K562 (cell line): ENCODE data around the gene TCHP. TPM values are rescaled to one million over a fixed set of nuclear protein-coding genes. Genes with fewer than 3 reads are reported as not detected.

Experiments used
- ATAC-seq: fragments of 200-7000 bp; cut with Tn5 transposase; 3 replicates; pipeline ENCODE4 v1.9.1; 2020; ENCODE audit warnings: moderate library complexity
- BruUV-seq: library from RNA; stranded (reverse); fragments of 400-500 nt; replicated peaks from 2 replicates; lab custom pipeline; 2021; lab: Mats Ljungman, UMichigan
- CTCF ChIA-PET: fragments of 300-600 bp; formaldehyde crosslinking; extraction: SDS; loops from one replicate; lab custom pipeline; 2021; ENCODE audit warnings: low intra/inter-chr PET ratio; lab: Yijun Ruan, JAX
- POLR2A ChIA-PET: fragments of 300-600, 350-650 bp; sonication (Branson Sonifier 250); formaldehyde crosslinking; extraction: SDS; loops from one replicate; lab custom pipeline; 2021; ENCODE audit warnings: antibody characterized with exemption, inconsistent platforms; lab: Yijun Ruan, JAX
- DNase-seq, 4 experiments: peaks; one replicate each; pipeline versions ENCODE4 v3.0.0 to v3.0.0-alpha.2; 2011 to 2018; ENCODE audit warnings: low spot score in 3 of 4, mixed read lengths in 3 of 4; ENCODE audit errors: extremely low read depth in 1 of 4
- FAIRE-seq: peaks from 2 replicates; lab custom pipeline; 2011; peaks lifted over from hg19 to GRCh38; lab: Jason Lieb, UNC
- H2AFZ ChIP-seq: 2 replicates; pipeline ENCODE4 v1.6.0; 2011; ENCODE audit warnings: low read depth, low read length, control low read depth, inconsistent platforms
- H3K27ac ChIP-seq: fragments of 200-600 bp; 3 replicates; pipeline ENCODE4 v1.8.0; 2011; ENCODE audit warnings: low read depth, mild to moderate bottlenecking, control low read depth, inconsistent platforms, low read length, moderate library complexity, mixed read lengths; ENCODE audit errors: extremely low read depth
- H3K27me3 ChIP-seq, 2 experiments: fragments of 300-600 bp in 1 of 2; 2 replicates in 1 of 2; 3 replicates in 1 of 2; pipeline versions ENCODE4 v1.6.0 to v1.8.0; 2011; ENCODE audit warnings: inconsistent platforms in 2 of 2, low read length in 2 of 2, mild to moderate bottlenecking in 1 of 2, mixed read lengths in 1 of 2, moderate library complexity in 1 of 2; ENCODE audit not compliant: control insufficient read depth in 2 of 2, insufficient read depth in 2 of 2
- H3K36me3 ChIP-seq: fragments of 300-600 bp; 3 replicates; pipeline ENCODE4 v1.8.0; 2011; ENCODE audit warnings: mild to moderate bottlenecking, low read length, inconsistent platforms; ENCODE audit not compliant: control insufficient read depth, insufficient read depth
- H3K4me1 ChIP-seq, 2 experiments: fragments of 200-600 bp in 1 of 2; replicated peaks in 1 of 2; 2 replicates in 1 of 2; 3 replicates in 1 of 2; pipeline versions ENCODE4 v1.5.1 to v1.8.0; 2011; ENCODE audit warnings: inconsistent platforms in 2 of 2, low read length in 2 of 2, mild to moderate bottlenecking in 1 of 2, mixed read lengths in 1 of 2, moderate library complexity in 1 of 2; ENCODE audit not compliant: control insufficient read depth in 2 of 2, insufficient read depth in 2 of 2
- H3K4me2 ChIP-seq: 2 replicates; pipeline ENCODE4 v1.6.1; 2011; ENCODE audit warnings: low read length, control low read depth, inconsistent platforms, mixed read lengths; ENCODE audit not compliant: insufficient read depth
- H3K4me3 ChIP-seq: fragments of 200-600 bp; sonication (generic), shearing (Covaris generic); 2 replicates; pipeline ENCODE4 v1.5.1; 2016; ENCODE audit warnings: control low read depth, inconsistent platforms
- H3K79me2 ChIP-seq: fragments of 200-600 bp; 3 replicates; pipeline ENCODE4 v1.8.0; 2011; ENCODE audit warnings: low read length, inconsistent platforms; ENCODE audit not compliant: control insufficient read depth, insufficient read depth
- H3K9ac ChIP-seq, 2 experiments: 2 replicates each; pipeline versions ENCODE4 v1.6.0 to v1.6.1; 2011; ENCODE audit warnings: low read depth in 2 of 2, low read length in 2 of 2, control low read depth in 1 of 2, inconsistent platforms in 1 of 2, mild to moderate bottlenecking in 1 of 2, mixed read lengths in 1 of 2; ENCODE audit not compliant: insufficient read depth in 1 of 2
- H3K9me1 ChIP-seq: one replicate; pipeline ENCODE4 v1.6.0; 2011; ENCODE audit warnings: inconsistent platforms, mild to moderate bottlenecking, low read length, moderate library complexity; ENCODE audit not compliant: control insufficient read depth, insufficient read depth
- H3K9me3 ChIP-seq: replicated peaks from 2 replicates; pipeline ENCODE4 v1.5.1; 2011; ENCODE audit warnings: low read depth, low read length, inconsistent platforms; ENCODE audit not compliant: control insufficient read depth, insufficient read depth
- H4K20me1 ChIP-seq: replicated peaks from 2 replicates; pipeline ENCODE4 v1.6.1; 2011; ENCODE audit warnings: low read length, inconsistent platforms, mixed read lengths; ENCODE audit not compliant: control insufficient read depth, insufficient read depth
- CBFA2T2 ChIP-seq: fragments of 450-650 bp; conservative IDR thresholded peaks from 2 replicates; pipeline ENCODE4 v1.6.1; 2017; ENCODE audit warnings: mild to moderate bottlenecking
- CHD2 ChIP-seq: IDR thresholded peaks from 2 replicates; pipeline ENCODE4 v1.6.1; 2011; ENCODE audit warnings: low read depth, low read length
- CTBP1 ChIP-seq: fragments of 450-650 bp; IDR thresholded peaks from 2 replicates; pipeline ENCODE4 v1.6.1; 2016; ENCODE audit warnings: borderline replicate concordance
- NFE2 ChIP-seq: IDR thresholded peaks from 2 replicates; pipeline ENCODE4 v1.6.1; 2014; ENCODE audit warnings: antibody characterized with exemption, low read depth
- RCOR1 ChIP-seq, 2 experiments: IDR thresholded peaks; 2 replicates each; pipeline ENCODE4 v1.6.1; 2012; ENCODE audit warnings: low read depth in 2 of 2, low read length in 2 of 2, borderline replicate concordance in 1 of 2, improper control_type of control experiment in 1 of 2
- RHOXF2B ChIP-seq: fragments of 250-450 bp; sonication (Bioruptor Pico); conservative IDR thresholded peaks from 2 replicates; pipeline ENCODE4 v1.5.1; 2021
- SRSF7 ChIP-seq: fragments of 200-400 bp; formaldehyde crosslinking; optimal IDR thresholded peaks from 2 replicates; pipeline ENCODE3; 2017; ENCODE audit warnings: mild to moderate bottlenecking, low read depth, low read length
- SUPT5H ChIP-seq: fragments of 450-650 bp; IDR thresholded peaks from 2 replicates; pipeline ENCODE4 v1.6.1; 2016
- YY1 ChIP-seq, 3 experiments: IDR thresholded peaks; 2 replicates each; pipeline ENCODE4 v1.6.1; 2011; ENCODE audit warnings: low read length in 2 of 3, mild to moderate bottlenecking in 2 of 3, moderate library complexity in 2 of 3, borderline replicate concordance in 1 of 3, control low read depth in 1 of 3, low read depth in 1 of 3; ENCODE audit not compliant: insufficient read depth in 3 of 3, insufficient replicate concordance in 2 of 3, control insufficient read depth in 1 of 3, insufficient read length in 1 of 3; ENCODE audit errors: extremely low read depth in 1 of 3
- ZBTB33 ChIP-seq: sonication (generic); formaldehyde crosslinking; IDR thresholded peaks from 2 replicates; pipeline ENCODE4 v1.8.1; 2023; ENCODE audit warnings: mild to moderate bottlenecking, missing genetic modification reagents
- ZBTB34 ChIP-seq: fragments of 250-450 bp; sonication (Bioruptor Pico); IDR thresholded peaks from 2 replicates; pipeline ENCODE4 v1.8.0; 2021; ENCODE audit warnings: mild to moderate bottlenecking, moderate library complexity
- ZNF23 ChIP-seq: fragments of 250-450 bp; sonication (Bioruptor Pico); IDR thresholded peaks from 2 replicates; pipeline ENCODE4 v1.4.0; 2020; ENCODE audit warnings: mild to moderate bottlenecking
- ZNF253 ChIP-seq: fragments of 250-450 bp; sonication (Bioruptor Pico); conservative IDR thresholded peaks from 2 replicates; pipeline ENCODE4 v1.6.1; 2021; ENCODE audit warnings: mild to moderate bottlenecking
- ZNF511 ChIP-seq: sonication (generic); formaldehyde crosslinking; IDR thresholded peaks from 2 replicates; pipeline ENCODE4 v1.8.0; 2022; ENCODE audit warnings: mild to moderate bottlenecking, missing genetic modification reagents
- ZNF780A ChIP-seq: fragments of 250-450 bp; sonication (Bioruptor Pico); IDR thresholded peaks from 2 replicates; pipeline ENCODE4 v1.5.0; 2021; ENCODE audit warnings: mild to moderate bottlenecking
- WGBS: fragments of 100-300 bp; shearing (Covaris generic); methylation state at CpG from one replicate; pipeline ENCODE4 v1.1.6; 2016; ENCODE audit warnings: low coverage, mixed read lengths; ENCODE audit not compliant: insufficient coverage; ENCODE audit errors: missing lambda C conversion rate; 5-methylcytosine and 5-hydroxymethylcytosine counted together
- in situ Hi-C: fragments of 300-500 bp; cut with MboI; formaldehyde crosslinking; loops from 4 replicates; pipeline ENCODE4 v1.15.0; 2018; ENCODE audit warnings: inconsistent platforms, mixed read lengths
- intact Hi-C: fragments of 100-400 bp; cut with micrococcal nuclease; formaldehyde crosslinking; loops from 2 replicates; pipeline ENCODE4 v1.14.2; 2022
- polyA plus RNA-seq, 8 experiments: library from polyadenylated mRNA; depleted of rRNA in 4 of 8; stranded (reverse) in 5 of 8; unstranded in 3 of 8; fragments of >200 nt; fragmentation: Nextera tagmentation in 2 of 8; fragmentation: Illumina TruSeq in 1 of 8; extraction: Ambion mirVana in 2 of 8; extraction: Trizol in 1 of 8; gene quantifications; 2 replicates each; pipeline versions ENCODE4 v1.2.1 to v1.2.3, GENCODE V29; 2011 to 2014; ENCODE audit warnings: inconsistent platforms in 1 of 8, missing spikeins in 1 of 8
- total RNA-seq, 7 experiments: library from RNA; depleted of rRNA in 6 of 7; stranded (reverse); fragments of >200 nt in 6 of 7; fragmentation: Illumina TruSeq in 2 of 7; extraction: Trizol in 2 of 7; gene quantifications; 2 replicates each; pipeline versions ENCODE4 v1.2.1 to v1.2.3, GENCODE V29; 2011 to 2021; ENCODE audit warnings: low replicate concordance in 1 of 7

The TCHP gene
- total and polyA plus RNA-seq, 9 of the 15 experiments (the other 6 are each of a cell fraction or from before 2014, with no cell fraction given): 3.4 to 30.4 (median 19.7) TPM

GRCh38 chr12:109871668-109872314, 28.3 kb upstream of the TCHP start:
- WGBS: 25% methylated on average over 7 of the region's 7 CpGs
- Histone ChIP-seq H3K4me3 (no peak overlapping the region), H3K9me1 (no peaks in the 10 kb centered on the region), H3K9ac (no peak overlapping the region), H3K79me2 (no peaks in the 10 kb centered on the region), H3K27ac (no peak overlapping the region), H3K9me3 (no peaks in the 10 kb centered on the region), H2AFZ (no peak overlapping the region), H4K20me1 (no peaks in the 10 kb centered on the region; the same call in 1 of the 2 replicates), H3K4me1 (no peaks in the 10 kb centered on the region), H3K4me2 (no peak overlapping the region), H3K36me3 (no peaks in the 10 kb centered on the region), H3K27me3 (peaks cover 3 to 19% of the 10 kb centered on the region in 2 experiments; a peak in 3 of 5 replicates)
- peak; percentile 49 for ATAC-seq
- ChIA-PET CTCF (no interaction called here), POLR2A (interaction anchor here (0.6 to 2.2 kb wide), 2 partner anchors 12 to 319 kb away, joined by 3 to 8 read pairs; no protein-coding TSS in a partner anchor)
- in situ Hi-C loops (no loop called here), intact Hi-C loops (no loop called here)
- no peak for DNase-seq
- no peak for FAIRE-seq
- BruUV-seq: no TSS peak
- TF ChIP-seq YY1 (IDR thresholded peaks at IDR 0.05; ENCODE audit: borderline replicate concordance in 1 of 3, control insufficient read depth in 1 of 3, extremely low read depth in 1 of 3, insufficient read depth in 3 of 3, insufficient read length in 1 of 3, insufficient replicate concordance in 2 of 3, low read depth in 1 of 3, low read length in 2 of 3) (no peak), RHOXF2B (no peak), NFE2 (0 out of 2 replicates have a peak, but pooled peaks have one; percentile 12), CBFA2T2 (no peak), CHD2 (no peak), ZNF253 (CRISPR knock-in tag) (no peak), SUPT5H (no peak), ZBTB33 (CRISPR knock-in tag) (no peak), CTBP1 (no peak), ZNF780A (no peak), SRSF7 (no peak), RCOR1 (IDR thresholded peaks at IDR 0.05; ENCODE audit: borderline replicate concordance in 1 of 2, low read depth in 2 of 2, low read length in 2 of 2) (peak in 1 of 2 experiments; percentile 85; a peak in 2 of 4 replicates), ZNF23 (CRISPR knock-in tag) (no peak), ZNF511 (CRISPR knock-in tag) (no peak), ZBTB34 (CRISPR knock-in tag) (no peak)
